HepG2 (cell line): Measurements from ENCODE around the gene HMGN4. TPM values are rescaled to one million over a fixed set of nuclear protein-coding genes. Genes with fewer than 3 reads are reported as not detected.

Experiments
- ASH2L ChIP-seq: fragments of 300-600, 200-600 bp; sonication (generic); IDR thresholded peaks from 2 replicates; pipeline ENCODE4 v1.7.0; 2017; ENCODE audit warnings: low read depth, mild to moderate bottlenecking, moderate library complexity, mixed read lengths, low read length; ENCODE audit not compliant: insufficient read length
- EHMT2 ChIP-seq: fragments of 200-600 bp; sonication (generic); IDR thresholded peaks from 2 replicates; pipeline ENCODE4 v1.7.0; 2017; ENCODE audit warnings: antibody characterized with exemption, low read depth, low read length, borderline replicate concordance
- ELF1 ChIP-seq: sonication (generic); formaldehyde crosslinking; IDR thresholded peaks from 2 replicates; pipeline ENCODE4 v1.4.0; 2020; ENCODE audit warnings: missing genetic modification reagents
- NR2F6 ChIP-seq, 2 experiments: IDR thresholded peaks; 2 replicates each; pipeline ENCODE4 v1.6.1; 2016; ENCODE audit warnings: antibody characterized with exemption in 1 of 2, mild to moderate bottlenecking in 1 of 2
- RXRA ChIP-seq: sonication (generic); formaldehyde crosslinking; IDR thresholded peaks from 2 replicates; pipeline ENCODE4 v1.5.1; 2020; ENCODE audit warnings: missing genetic modification reagents
- SCMH1 ChIP-seq: sonication (generic); formaldehyde crosslinking; IDR thresholded peaks from 2 replicates; pipeline ENCODE4 v1.9.0; 2021; ENCODE audit warnings: missing genetic modification reagents, mild to moderate bottlenecking, borderline replicate concordance
- SRSF9 ChIP-seq: fragments of 200-400 bp; formaldehyde crosslinking; IDR thresholded peaks from 2 replicates; pipeline ENCODE4 v1.6.1; 2018; ENCODE audit warnings: borderline replicate concordance, mild to moderate bottlenecking, low read depth, low read length; ENCODE audit not compliant: insufficient read depth, poor library complexity, severe bottlenecking
- XRCC5 ChIP-seq: fragments of 200-400 bp; formaldehyde crosslinking; optimal IDR thresholded peaks from 2 replicates; pipeline ENCODE3; 2017; ENCODE audit warnings: mild to moderate bottlenecking, low read length
- ZBTB33 ChIP-seq: sonication (generic); formaldehyde crosslinking; IDR thresholded peaks from 2 replicates; pipeline ENCODE4 v1.4.0; 2020; ENCODE audit warnings: missing genetic modification reagents
- ZFAT ChIP-seq: sonication (generic); formaldehyde crosslinking; conservative IDR thresholded peaks from 2 replicates; pipeline ENCODE4 v1.8.1; 2023; ENCODE audit warnings: missing genetic modification reagents, inconsistent platforms
- ZNF552 ChIP-seq: sonication (generic); formaldehyde crosslinking; IDR thresholded peaks from 2 replicates; pipeline ENCODE4 v1.9.0; 2022; ENCODE audit warnings: missing genetic modification reagents, mild to moderate bottlenecking, borderline replicate concordance
- ZSCAN31 ChIP-seq: sonication (generic); formaldehyde crosslinking; IDR thresholded peaks from 2 replicates; pipeline ENCODE4 v1.5.0; 2020; ENCODE audit warnings: low read depth, mild to moderate bottlenecking, missing genetic modification reagents
- polyA plus RNA-seq, 8 experiments: library from polyadenylated mRNA; depleted of rRNA in 3 of 8; stranded (reverse) in 7 of 8; unstranded in 1 of 8; fragments of >200 nt; fragmentation: Illumina TruSeq in 4 of 8; extraction: Trizol in 4 of 8; gene quantifications; 2 replicates each; pipeline versions ENCODE4 v1.2.1 to v1.2.3, GENCODE V29; 2011 to 2016; ENCODE audit warnings: low read depth in 4 of 8, missing spikeins in 1 of 8, mixed read lengths in 1 of 8; ENCODE audit not compliant: insufficient read depth in 1 of 8
- total RNA-seq, 5 experiments: library from RNA; depleted of rRNA; stranded (reverse); fragments of >200 nt; fragmentation: Illumina TruSeq; extraction: Trizol; gene quantifications; 2 replicates each; pipeline ENCODE4 v1.2.3, GENCODE V29; 2016; ENCODE audit warnings: low read depth in 1 of 5
- TF ChIP-seq, protein P1 (sequence below): sonication (generic); formaldehyde crosslinking; IDR thresholded peaks from 2 replicates; pipeline ENCODE4 v1.4.0; 2020; ENCODE audit warnings: mild to moderate bottlenecking, missing genetic modification reagents
- TF ChIP-seq, protein P2 (sequence below): sonication (generic); formaldehyde crosslinking; IDR thresholded peaks from 2 replicates; pipeline ENCODE4 v1.5.0; 2020; ENCODE audit warnings: missing genetic modification reagents
- TF ChIP-seq, protein P3 (sequence below): IDR thresholded peaks from 2 replicates; pipeline ENCODE4 v1.6.1; 2016; ENCODE audit warnings: missing biosample characterization, missing genetic modification reagents, low read depth
- TF ChIP-seq, protein P4 (sequence below): IDR thresholded peaks from 2 replicates; pipeline ENCODE4 v1.6.1; 2016; ENCODE audit warnings: mild to moderate bottlenecking, missing biosample characterization, missing genetic modification reagents
- TF ChIP-seq, protein P5 (sequence below): sonication (generic); formaldehyde crosslinking; IDR thresholded peaks from 2 replicates; pipeline ENCODE4 v1.4.0; 2020; ENCODE audit warnings: mild to moderate bottlenecking, low read depth, missing genetic modification reagents
- TF ChIP-seq, protein P6 (sequence below): sonication (generic); formaldehyde crosslinking; IDR thresholded peaks from 2 replicates; pipeline ENCODE4 v1.8.0; 2022; ENCODE audit warnings: missing genetic modification reagents, low read depth, mild to moderate bottlenecking, borderline replicate concordance

The HMGN4 gene
- total and polyA plus RNA-seq, 2 of the 13 experiments (the other 11 are each of a cell fraction or from before 2014, with no cell fraction given) = 39.9 to 52.1 TPM

DNA sequence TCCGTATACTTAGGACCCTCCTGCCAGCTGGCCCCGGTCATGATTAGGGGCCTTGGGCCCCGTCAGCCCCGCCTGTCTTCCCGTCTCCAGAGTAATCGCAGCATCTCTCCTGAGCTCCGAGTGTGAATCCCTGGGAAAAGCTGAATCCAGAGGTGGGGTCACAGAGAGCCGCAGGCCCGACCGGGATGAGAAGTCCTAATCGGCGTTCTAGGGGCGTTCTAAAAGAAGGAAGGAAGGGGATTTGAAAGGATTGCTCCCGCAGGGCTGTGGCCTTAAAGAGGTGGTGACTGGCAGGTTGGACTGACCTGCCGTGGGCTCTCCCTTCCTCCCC is 371 bp downstream of the HMGN4 start (continued):
- TF ChIP-seq, protein P1, sequence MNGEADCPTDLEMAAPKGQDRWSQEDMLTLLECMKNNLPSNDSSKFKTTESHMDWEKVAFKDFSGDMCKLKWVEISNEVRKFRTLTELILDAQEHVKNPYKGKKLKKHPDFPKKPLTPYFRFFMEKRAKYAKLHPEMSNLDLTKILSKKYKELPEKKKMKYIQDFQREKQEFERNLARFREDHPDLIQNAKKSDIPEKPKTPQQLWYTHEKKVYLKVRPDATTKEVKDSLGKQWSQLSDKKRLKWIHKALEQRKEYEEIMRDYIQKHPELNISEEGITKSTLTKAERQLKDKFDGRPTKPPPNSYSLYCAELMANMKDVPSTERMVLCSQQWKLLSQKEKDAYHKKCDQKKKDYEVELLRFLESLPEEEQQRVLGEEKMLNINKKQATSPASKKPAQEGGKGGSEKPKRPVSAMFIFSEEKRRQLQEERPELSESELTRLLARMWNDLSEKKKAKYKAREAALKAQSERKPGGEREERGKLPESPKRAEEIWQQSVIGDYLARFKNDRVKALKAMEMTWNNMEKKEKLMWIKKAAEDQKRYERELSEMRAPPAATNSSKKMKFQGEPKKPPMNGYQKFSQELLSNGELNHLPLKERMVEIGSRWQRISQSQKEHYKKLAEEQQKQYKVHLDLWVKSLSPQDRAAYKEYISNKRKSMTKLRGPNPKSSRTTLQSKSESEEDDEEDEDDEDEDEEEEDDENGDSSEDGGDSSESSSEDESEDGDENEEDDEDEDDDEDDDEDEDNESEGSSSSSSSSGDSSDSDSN = peak; percentile 29; the same call in 1 of the 2 replicates
- TF ChIP-seq SCMH1 (CRISPR knock-in tag) (no peak), ZBTB33 (no peak), ZNF552 (CRISPR knock-in tag) (no peak), SRSF9 (no peak), ZSCAN31 (CRISPR knock-in tag) (no peak), EHMT2 (no peak), ELF1 (CRISPR knock-in tag) (no peak), ZFAT (CRISPR knock-in tag) (no peak), XRCC5 (no peak), ASH2L (no peak), RXRA (CRISPR knock-in tag) (0 out of 2 replicates have a peak, but pooled peaks have one; percentile 9), NR2F6 (IDR thresholded peaks at IDR 0.05) (no peak), NR2F6 (CRISPR knock-in tag; IDR thresholded peaks at IDR 0.05) (no peak)
- TF ChIP-seq, protein P2, sequence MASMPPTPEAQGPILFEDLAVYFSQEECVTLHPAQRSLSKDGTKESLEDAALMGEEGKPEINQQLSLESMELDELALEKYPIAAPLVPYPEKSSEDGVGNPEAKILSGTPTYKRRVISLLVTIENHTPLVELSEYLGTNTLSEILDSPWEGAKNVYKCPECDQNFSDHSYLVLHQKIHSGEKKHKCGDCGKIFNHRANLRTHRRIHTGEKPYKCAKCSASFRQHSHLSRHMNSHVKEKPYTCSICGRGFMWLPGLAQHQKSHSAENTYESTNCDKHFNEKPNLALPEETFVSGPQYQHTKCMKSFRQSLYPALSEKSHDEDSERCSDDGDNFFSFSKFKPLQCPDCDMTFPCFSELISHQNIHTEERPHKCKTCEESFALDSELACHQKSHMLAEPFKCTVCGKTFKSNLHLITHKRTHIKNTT = no peak
- TF ChIP-seq, protein P3, sequence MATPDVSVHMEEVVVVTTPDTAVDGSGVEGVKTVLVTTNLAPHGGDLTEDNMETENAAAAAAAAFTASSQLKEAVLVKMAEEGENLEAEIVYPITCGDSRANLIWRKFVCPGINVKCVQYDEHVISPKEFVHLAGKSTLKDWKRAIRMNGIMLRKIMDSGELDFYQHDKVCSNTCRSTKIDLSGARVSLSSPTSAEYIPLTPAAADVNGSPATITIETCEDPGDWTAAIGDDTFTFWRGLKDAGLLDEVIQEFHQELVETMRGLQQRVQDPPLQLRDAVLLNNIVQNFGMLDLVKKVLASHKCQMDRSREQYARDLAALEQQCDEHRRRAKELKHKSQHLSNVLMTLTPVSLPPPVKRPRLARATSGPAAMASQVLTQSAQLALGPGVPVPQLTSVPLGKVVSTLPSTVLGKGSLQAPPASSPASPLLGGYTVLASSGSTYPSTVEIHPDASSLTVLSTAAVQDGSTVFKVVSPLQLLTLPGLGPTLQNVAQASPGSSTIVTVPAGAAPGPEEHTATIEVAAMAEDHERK = no peak
- TF ChIP-seq, protein P4, sequence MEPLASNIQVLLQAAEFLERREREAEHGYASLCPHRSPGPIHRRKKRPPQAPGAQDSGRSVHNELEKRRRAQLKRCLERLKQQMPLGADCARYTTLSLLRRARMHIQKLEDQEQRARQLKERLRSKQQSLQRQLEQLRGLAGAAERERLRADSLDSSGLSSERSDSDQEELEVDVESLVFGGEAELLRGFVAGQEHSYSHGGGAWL (CRISPR knock-in tag) = 0 out of 2 replicates have a peak, but pooled peaks have one; percentile 12
- TF ChIP-seq, protein P5, sequence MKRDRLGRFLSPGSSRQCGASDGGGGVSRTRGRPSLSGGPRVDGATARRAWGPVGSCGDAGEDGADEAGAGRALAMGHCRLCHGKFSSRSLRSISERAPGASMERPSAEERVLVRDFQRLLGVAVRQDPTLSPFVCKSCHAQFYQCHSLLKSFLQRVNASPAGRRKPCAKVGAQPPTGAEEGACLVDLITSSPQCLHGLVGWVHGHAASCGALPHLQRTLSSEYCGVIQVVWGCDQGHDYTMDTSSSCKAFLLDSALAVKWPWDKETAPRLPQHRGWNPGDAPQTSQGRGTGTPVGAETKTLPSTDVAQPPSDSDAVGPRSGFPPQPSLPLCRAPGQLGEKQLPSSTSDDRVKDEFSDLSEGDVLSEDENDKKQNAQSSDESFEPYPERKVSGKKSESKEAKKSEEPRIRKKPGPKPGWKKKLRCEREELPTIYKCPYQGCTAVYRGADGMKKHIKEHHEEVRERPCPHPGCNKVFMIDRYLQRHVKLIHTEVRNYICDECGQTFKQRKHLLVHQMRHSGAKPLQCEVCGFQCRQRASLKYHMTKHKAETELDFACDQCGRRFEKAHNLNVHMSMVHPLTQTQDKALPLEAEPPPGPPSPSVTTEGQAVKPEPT (CRISPR knock-in tag) = no peak
- TF ChIP-seq, protein P6, sequence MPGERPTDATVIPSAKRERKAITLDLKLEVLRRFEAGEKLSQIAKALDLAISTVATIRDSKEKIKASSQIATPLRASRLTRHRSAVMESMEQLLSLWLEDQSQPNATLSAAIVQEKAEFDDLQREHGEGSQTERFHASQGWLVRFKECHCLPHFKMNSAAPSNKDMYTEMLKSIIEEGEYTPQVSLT (CRISPR knock-in tag) = no peak
